PC-3 (cell line): Measurements from ENCODE around the gene CTRB1.

Experiments
- CTCF ChIP-seq: fragments of 300-600 bp; sonication (generic); conservative IDR thresholded peaks from 2 replicates; pipeline ENCODE4 v1.5.1; 2017; ENCODE audit warnings: antibody characterized with exemption, low read depth, mild to moderate bottlenecking, low read length
- EZH2 ChIP-seq: fragments of 300-600 bp; sonication (generic); IDR thresholded peaks from one replicate; pipeline ENCODE4 v1.6.1; 2017; ENCODE audit warnings: antibody characterized with exemption, mild to moderate bottlenecking, low read length; ENCODE audit not compliant: unreplicated experiment

- TF ChIP-seq EZH2 (no peak), CTCF (no peak)
These were observed 30.7 kb downstream of the CTRB1 start for GRCh38 chr16:75249441-75249840.
